Measurements from ENCODE around the gene PLCB4.

Gene PLCB4

GRCh38 chr20:9402546-9402945, 333.7 kb downstream of the PLCB4 start:
- DNase-seq (ENCODE audit: low read depth) = no peak

DNA sequence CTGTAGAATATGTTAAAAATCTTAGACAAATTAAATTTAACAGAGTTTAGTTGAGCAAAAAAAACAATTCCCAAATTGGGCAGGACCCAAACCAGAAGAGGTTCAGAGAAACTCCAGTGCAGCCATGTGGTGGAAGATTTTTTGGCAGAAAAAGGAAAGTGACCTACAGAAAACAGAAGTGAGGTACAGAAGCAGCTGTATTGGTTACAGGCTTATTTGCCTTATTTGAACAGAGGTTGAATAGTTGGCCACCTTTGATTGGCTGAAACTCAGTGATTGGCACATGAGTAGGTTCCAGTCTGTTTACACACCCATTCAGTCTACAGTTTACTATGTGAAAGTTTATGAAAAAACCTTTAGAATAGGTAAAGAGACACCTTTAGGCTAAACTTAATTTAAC, 334.6 kb downstream of the PLCB4 start:
- no peak for DNase-seq (ENCODE audit: low read depth)

DNA sequence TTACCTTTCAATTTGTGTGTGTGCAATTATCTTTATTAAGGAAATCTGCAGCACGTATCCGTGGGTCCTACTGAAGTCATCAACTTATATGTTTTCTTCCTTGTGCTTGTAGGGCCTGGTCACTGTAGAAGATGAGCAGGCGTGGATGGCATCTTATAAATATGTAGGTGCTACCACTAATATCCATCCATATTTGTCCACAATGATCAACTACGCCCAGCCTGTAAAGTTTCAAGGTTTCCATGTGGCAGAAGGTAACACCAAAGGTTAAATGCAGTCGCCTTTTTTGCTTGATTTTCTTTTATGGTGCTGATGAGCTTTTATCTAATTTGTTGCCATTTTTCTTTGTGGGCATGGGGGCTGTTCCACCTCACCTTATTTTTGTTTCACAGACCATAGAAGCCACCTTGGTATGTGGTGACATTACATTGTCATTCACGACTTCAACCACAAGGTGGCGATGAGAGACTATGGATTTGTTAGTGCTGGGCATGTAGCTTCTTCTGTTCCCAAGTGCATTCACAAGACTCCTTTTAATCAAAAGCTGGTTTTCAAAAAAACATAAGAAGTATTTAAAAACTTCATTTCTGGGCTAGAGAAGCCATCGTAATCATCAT, 339.0 kb downstream of the PLCB4 start:
- peak; percentile 30 for DNase-seq (ENCODE audit: low read depth)

GRCh38 chr20:9408422-9409300, 339.8 kb downstream of the PLCB4 start:
- DNase-seq (ENCODE audit: low read depth) = no peak

GRCh38 chr20:9409352-9409751, 340.5 kb downstream of the PLCB4 start:
- no peak for DNase-seq (ENCODE audit: low read depth)

GRCh38 chr20:9409981-9410380, 341.1 kb downstream of the PLCB4 start:
- no peak for DNase-seq (ENCODE audit: low read depth)

- DNase-seq (ENCODE audit: low read depth) = no peak
These were observed 342.9 kb downstream of the PLCB4 start for GRCh38 chr20:9411833-9412232.

DNA sequence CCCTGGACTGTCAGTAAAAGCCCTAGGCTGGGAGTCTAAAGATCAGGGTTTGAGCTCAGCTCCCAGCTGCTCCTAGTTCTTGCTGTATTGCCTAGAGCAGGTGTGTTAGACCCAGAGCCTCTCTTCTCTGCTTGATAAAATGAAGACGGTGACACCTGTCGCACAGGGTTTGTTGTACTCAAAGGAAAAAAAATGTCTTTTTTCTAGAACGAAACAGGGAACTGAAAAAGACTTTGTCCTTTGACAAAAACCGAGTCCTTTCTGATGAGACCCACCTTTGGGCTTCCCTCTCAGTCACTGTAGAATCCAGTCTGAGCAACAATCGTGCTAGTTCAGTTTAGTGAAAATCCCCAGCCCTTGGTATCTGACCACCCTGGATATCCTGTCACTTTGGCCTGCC, 343.4 kb downstream of the PLCB4 start:
- DNase-seq (ENCODE audit: low read depth) = no peak

DNA sequence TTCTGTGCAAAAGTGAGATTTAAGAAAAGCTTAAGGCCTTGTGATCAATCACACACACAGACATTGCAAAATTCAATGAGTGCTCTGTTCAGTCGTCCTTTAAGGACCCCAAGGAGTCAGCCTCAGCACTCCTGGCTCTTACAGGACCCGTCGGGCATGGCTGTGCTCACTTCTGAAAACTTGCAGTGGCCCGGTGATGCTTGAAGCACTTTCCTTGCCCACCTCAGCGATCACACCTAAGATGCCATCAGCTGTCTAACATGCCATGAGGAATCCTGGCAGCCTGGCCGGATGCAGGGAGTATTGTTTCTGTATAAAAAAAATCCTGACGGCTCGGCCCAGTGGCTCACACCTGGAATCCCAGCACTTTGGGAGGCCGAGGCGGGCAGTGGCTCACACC, 344.1 kb downstream of the PLCB4 start:
- DNase-seq (ENCODE audit: low read depth) = no peak

- DNase-seq (ENCODE audit: low read depth) = no peak
These were observed 346.5 kb downstream of the PLCB4 start for GRCh38 chr20:9415426-9415825.

- no peak for DNase-seq (ENCODE audit: low read depth)
These were observed 347.5 kb downstream of the PLCB4 start for GRCh38 chr20:9416421-9416820.

DNA sequence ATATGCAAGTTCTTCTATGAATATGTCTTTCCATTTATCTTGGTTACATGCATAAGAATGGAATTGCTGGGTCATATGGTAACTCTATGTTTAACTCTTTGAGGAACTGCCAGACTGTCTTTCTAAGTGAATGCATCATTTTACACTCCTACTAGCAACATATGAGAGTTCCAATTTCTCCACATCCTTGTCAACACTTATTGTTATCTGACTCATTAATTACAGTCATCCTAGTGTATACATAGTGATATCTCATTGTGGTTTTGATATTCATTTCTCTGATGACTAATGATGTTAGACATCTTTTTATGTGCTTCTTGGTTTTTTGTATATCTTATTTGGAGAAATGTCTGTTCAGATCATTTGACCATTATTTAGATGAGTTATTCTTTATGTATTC, 348.8 kb downstream of the PLCB4 start:
- no peak for DNase-seq (ENCODE audit: low read depth)

DNA sequence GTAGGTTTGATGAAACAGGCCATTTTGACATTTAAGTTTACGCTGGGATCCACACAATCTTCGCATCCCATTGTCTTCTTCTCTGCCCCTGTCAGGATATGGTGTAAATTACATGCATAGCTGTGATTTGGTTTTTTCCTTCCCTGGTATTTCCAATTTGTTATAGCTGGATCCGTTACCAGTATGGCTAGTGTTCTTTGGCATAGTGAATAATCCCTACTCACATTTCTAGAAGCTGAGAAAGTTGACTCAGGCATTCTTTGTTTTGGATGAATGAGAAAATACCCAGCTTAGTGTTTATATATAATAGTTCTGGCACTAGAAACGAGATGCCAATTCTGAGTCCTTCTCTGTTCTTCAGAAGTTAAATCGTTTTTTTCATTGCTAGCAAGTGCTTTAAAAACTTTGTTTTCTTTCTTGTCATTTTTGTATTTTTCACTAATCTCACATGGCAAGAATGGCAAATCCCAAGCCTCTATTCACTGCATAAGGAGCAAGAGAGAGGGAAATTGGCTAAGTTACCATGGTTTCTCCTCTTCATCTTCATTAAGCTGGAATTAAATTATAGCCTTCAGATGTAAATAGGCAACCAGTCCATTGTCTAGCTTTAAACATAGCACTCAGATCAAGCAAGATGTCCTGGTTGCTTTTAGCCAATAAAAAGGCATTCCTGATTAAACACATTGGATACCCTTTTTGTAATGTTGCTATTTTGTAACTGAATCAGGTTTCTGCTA, 353.6 kb downstream of the PLCB4 start:
- no peak for DNase-seq (ENCODE audit: low read depth)

GRCh38 chr20:9424551-9424950, 355.7 kb downstream of the PLCB4 start:
- DNase-seq (ENCODE audit: low read depth) = no peak

DNA sequence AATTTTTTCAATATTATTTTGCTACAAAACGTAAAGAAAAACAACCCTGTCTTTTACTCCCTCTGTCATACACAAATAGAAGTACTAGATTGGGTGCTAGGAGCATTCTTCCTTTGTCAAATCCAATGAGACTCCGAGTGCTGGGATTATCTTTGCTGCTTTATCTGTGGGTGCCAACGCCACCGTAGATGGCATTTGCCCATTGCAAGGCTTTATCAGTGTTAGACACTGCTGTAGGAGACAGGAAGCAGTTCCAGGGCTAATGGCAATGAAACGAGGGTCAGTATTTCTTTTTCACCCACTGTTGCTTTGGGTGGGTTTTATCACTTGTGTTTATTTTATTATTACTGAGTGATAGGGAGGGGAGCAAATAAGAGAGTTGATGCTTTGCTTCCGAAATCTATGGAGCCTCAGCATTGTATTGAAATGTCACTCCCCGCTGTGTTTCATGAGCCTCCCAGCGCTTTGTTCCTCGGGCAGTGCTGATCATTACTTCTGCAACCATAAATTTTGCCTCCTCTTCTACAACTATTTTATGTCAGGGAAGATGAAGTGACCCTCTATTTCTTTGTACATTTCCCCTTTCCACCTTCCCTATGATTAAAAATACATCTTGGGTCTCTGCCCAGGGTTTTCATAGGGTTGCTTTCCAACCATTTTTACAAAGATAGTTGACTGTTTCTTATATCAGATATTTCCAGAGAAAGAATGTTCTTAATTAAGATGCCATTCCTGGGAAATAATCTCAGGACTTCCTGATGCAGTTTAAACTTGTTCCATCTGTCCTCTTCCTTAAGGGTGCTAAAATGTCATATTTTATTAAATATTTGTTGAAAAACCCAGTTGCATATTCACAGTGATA, 358.8 kb downstream of the PLCB4 start:
- no peak for DNase-seq (ENCODE audit: low read depth)

DNA sequence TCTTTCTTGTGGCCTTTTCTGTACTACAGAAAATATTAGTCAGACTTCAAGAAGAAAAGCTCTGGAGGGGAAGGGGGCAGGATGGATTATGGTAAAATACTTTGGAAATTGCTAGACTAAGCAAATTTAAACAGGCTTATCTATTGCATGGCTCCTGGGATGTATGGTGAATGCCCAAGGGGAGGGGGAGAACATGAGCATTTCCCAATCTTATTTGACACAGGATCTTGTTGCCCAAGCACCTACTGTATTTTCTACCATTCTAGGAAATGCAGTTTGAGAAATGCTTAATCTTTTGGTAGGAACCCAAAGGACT, 359.4 kb downstream of the PLCB4 start:
- no peak for DNase-seq (ENCODE audit: low read depth)

DNA sequence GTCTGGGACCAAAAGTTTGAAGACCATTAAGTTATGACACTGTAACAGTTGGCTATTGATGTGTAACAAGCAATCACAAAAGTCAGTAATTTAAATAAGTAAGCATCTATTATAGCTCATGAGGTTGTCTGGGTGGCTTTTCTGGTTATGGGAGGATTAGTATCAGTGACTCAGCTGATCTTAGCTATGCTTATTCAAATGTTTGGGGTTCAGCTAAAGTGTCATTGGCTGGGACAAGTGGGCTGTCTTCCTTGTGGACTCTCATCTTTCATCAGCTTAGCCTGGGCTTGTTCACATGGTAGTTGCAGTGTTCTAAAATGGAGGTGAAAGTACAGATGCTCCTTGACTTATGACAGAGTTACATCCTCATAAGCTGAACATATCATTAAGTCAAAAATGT, 370.9 kb downstream of the PLCB4 start:
- no peak for DNase-seq (ENCODE audit: low read depth)

GRCh38 chr20:9440892-9441291, 372.0 kb downstream of the PLCB4 start:
- DNase-seq (ENCODE audit: low read depth) = no peak

GRCh38 chr20:9441948-9442347, 373.1 kb downstream of the PLCB4 start:
- DNase-seq (ENCODE audit: low read depth) = no peak

- no peak for DNase-seq (ENCODE audit: low read depth)
These were observed 374.0 kb downstream of the PLCB4 start for GRCh38 chr20:9442858-9443257.

DNA sequence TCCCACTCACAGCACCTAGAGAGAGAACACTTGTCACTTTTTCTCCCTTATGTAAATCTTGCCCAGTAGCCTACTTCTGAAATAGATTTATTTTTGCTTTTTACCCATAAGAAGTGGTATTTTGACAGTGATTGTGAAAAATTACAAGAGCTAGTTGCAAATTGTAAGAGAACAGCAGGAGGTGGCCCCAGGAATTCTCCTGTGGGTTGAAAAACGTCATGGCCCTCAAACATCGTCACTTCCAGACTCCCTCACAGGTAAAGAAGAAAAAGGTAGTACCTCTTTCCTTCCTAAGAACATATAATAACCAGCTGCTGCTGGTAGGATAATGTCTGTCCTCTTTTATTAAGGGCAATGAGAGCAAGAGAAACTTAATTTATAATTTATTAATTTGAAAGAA, 376.0 kb downstream of the PLCB4 start:
- no peak for DNase-seq (ENCODE audit: low read depth)

DNA sequence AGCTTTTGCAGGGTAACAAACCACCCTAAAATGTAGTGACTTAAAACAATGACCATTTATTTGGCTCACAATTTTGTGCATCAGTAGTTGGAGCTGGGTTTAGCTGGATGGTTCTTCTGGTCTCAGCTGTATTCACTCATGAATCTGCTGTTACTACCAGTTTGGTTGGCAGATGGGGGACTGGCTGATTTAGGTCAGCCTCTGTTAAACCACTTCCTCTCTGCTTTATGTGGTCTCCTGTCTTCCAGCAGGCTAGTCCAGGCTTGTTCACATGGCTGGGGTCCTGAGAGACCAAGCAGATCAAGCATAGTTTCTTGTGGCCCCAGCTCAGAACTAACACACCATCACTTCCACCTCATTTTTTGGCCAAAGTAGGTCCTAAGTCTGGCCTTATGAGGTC, 378.3 kb downstream of the PLCB4 start:
- DNase-seq (ENCODE audit: low read depth) = no peak

All from activated T-cell treated with anti-CD3 and anti-CD28 coated beads for 24 hours (primary cell).